Renal cortex interstitium (tissue), 11 donors: ENCODE data around the gene TASP1. TPM values are rescaled to one million over a fixed set of nuclear protein-coding genes. Genes with fewer than 3 reads are reported as not detected.

ENCODE experiments used
- DNase-seq, 11 donors: peaks; one replicate each; pipeline ENCODE4 v3.0.0-alpha.2; 2013; ENCODE audit warnings: low read depth in 9 of 11, low spot score in 4 of 11; ENCODE audit errors: extremely low read depth in 1 of 11
- polyA plus RNA-seq, 3 donors: library from polyadenylated mRNA; unstranded; fragments of 120-200 nt; gene quantifications; one replicate each; pipeline ENCODE4 v1.2.1, GENCODE V29; 2013; ENCODE audit not compliant: insufficient read length in 3 of 3

TASP1 gene
- polyA plus RNA-seq, 3 donors = 12.4 to 15.2 (median 14.1) TPM

- DNase-seq = no peak
Observed at GRCh38 chr20:13464702-13465101, 174.0 kb downstream of the TASP1 start.

GRCh38 chr20:13461849-13462458 is 176.8 kb downstream of the TASP1 start:
- DNase-seq = no peak

DNA sequence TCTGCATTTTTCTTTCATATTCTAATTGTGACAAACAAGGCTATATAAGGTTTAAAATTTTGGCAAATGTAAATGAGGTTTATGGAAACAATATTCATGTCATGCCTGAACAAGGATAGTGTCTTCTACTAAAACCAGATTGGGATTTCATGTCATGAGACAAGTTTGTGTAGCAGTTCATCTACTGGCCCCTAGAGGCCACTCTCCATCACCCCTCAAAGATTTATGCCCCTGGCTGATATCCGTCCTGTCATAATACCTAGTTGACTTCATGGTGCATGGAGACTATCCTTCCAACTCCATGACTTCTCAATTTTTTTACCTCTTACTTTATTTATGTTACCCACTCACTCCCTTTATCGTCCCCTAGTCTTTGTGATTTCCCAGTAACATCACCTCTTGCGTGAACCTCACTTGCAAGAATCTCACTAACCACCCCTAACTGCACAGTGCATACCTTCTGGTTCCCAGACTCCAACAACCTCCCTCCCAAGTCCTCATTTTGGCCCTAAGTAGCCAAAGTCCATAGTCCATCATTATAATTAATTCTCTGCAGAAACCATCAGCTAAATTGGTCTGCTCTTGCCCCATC is 179.8 kb downstream of the TASP1 start:
- DNase-seq = no peak

GRCh38 chr20:13457487-13457886 is 181.2 kb downstream of the TASP1 start:
- DNase-seq = no peak

GRCh38 chr20:13455713-13456112 is 183.0 kb downstream of the TASP1 start:
- no peak for DNase-seq

DNA sequence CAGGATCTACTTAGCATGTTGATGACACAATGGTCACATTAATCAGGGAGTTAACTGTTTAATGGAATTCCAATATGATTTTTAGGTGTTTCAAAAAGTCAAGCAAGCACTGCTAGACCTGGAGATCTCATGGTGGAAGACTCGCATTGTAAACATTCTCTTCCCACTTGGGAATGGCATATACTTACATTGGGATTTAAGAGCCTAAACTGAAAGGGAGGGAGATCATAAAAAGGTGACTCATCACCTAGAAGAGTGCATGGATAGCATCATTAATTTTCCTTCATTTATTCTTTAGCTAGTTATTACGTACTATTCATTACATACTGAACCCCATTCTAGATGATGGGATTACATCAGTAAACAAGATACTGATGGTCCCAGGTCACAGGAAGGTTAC is 185.4 kb downstream of the TASP1 start:
- DNase-seq = no peak

DNA sequence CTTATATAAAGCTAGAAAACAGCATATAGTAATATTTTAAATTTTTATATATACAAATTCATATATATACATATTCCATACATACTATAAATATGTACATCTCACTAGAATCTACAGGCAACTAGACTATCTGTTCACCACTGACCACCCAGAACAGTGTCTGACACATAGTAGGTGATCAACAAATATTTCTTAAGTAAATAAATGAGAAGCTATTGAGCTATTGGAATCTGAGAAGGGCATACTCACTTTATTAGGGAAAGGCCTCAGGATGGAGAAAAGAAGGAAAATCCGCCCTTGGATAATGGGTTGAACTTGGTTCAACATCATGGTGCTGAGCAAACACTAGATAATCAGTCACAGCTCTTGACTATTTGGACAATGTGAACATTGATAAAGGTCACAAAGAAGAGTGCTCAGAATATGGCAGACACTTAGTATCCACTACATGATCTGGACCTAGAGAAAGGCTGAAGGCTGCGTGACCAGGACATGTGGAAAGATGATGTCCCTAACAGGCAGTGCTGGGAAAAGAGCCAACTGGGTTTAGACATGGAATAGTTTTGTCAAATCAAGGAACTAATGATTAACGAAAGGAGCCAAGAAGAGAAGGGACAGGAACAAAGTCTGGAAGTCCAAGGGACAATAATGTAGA is 186.1 kb downstream of the TASP1 start:
- peak in 1 of 11 donors; percentile 3 for DNase-seq

DNA sequence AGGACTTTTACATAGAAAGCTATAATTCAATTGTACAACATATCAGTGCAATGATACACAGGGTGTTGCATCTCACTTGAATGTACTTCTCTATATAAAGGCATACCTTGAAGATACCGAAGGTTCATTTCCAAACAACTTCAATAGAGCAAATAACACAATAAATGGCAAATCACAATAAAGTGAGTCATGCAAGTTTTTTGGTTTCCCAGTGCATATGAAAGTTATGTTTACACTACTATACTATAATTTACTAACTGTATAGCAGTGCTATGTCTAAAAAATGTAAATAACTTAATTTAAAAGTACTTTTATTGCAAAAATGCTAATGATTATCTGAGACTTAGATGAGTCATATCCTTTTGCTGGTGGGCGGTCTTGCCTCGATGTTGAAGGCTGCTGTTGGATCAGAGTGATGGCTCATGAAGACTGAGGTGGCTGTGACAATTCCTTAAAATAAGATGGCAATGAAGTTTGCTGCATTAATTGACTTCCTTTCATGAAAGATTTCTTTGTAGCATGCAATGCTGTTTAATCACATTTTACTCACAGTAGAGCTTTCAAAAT is 188.8 kb downstream of the TASP1 start:
- no peak for DNase-seq

DNA sequence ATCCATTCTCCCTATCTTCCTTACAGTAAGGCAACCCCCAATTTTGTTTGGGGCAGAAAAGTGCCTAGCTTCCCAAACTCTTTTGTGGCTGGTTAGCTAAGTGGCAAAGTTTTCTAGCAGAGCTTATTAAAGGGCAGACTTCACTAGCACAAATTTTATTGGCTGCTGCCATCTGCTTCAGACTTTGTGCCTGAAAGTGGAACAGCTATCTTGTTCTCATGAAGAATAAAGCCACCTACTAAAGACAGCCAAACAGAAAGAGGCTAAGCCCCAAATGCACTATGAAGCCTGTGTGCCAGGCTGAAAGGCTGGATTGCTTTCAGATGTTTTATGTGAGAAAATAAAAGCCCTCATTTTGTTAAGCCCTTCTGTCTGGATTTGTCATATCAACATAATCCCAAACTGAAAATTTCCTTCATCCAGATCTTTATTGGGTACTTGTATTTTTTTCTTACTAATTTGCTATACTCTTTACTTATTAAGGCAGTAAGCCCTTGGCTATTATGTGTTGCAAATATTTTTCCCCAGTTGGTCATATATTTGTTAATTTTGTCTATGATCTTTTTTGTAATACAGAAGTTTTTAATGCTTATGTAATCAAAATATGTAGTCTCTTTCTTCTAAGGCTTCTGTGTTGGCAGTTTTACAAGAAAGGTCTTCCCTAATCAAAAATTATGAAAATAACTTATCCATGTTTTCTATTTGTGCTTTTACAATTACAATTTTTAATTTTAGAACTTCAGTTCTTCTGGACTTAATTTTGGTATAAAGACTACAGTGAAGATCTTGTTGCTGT is 191.1 kb downstream of the TASP1 start:
- DNase-seq = no peak

DNA sequence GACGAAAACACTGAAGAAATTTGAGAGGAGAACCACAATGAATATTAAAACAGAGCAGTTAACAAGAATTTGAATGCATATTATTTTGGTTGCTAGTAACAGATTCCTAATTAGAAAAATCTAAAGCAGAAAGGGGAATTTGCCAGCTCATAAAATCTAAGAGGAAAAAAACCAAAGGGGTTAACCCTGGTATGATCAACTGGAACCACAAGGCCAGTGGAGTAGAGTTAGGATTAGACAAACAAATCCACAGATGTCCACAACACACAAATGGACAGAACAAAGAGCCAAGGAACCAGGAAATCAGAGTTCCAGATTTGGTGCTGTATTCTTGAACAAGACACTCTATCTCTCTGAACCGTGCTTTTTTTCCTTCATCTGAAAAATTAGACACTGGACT is 195.0 kb downstream of the TASP1 start:
- DNase-seq = no peak

DNA sequence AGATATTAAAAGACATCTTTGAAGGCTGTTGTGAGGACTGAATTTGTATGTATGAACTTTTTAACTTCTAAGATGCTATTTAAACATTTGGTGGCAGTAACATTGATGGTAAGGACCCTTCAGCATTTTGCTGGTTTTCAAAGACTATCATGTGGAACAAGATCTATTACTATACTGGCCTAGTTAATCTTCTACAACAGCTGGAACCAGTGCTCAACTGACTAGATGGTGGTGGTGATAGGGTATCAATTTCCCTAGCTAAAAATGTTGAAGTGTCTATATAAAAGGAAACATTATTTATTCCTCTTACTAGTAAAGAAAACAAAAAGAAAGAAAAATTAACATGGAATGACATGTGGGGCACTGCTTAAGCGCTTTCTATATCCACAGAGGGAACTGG is 195.7 kb downstream of the TASP1 start:
- DNase-seq = no peak

GRCh38 chr20:13441388-13441787 is 197.3 kb downstream of the TASP1 start:
- no peak for DNase-seq

DNA sequence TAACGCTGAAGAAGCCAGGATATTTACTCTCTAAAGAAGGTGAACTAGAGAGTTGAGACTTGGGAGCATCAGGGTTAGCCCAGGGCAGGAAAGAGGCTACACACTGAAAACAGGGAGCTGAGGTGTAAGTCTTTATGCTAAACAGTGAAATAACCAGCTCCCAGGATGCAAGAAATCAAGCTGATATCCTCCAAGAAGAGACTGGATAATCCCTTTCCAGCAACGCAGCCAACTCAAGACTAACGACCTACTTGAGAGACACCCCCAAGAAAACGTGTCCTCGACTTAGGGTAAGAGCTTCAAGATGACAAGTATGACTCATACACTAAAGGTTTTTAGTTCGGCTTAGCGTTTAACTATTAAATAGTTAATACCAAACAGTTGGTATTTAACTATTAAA is 202.2 kb downstream of the TASP1 start:
- DNase-seq = no peak

DNA sequence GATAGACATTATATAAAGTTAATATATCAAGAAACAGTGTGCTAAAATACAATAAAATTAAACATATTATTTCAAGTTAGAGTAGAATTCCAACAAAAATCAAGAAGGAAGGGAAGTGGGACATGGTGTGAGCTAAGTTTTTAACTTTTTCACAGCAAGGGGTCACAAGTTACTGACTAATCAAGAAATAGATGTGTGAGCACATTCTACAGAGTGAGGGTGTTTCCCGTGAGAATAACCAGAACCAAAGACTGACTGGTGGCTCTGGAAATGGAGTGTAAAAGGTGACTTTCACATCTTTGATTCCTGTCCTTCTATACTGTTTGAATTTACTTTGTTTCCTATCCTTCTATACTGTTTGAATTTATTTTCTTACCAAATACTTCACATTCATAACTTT is 206.6 kb downstream of the TASP1 start:
- DNase-seq = no peak

GRCh38 chr20:13430346-13431002 is 208.3 kb downstream of the TASP1 start:
- DNase-seq = no peak

DNA sequence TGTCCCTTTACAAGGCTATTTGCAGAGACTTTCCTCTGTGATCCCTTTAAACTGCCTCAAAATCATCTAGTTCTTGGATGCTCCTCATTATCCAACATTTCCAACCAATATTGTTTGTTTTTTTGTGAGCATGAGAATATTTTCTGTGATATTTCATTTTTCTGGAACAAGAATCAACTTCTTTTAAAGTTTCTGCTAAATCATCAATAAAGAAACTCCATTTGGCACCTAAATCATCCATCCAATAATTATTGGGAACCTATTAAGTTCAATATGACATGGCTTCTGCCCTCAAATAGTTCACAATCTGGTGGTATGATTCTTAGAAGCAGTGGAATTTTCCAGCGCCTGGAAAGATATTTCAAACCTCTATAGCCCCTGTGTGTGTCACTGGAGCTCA is 210.0 kb downstream of the TASP1 start:
- DNase-seq = no peak

GRCh38 chr20:13426870-13427269 is 211.9 kb downstream of the TASP1 start:
- DNase-seq = no peak

DNA sequence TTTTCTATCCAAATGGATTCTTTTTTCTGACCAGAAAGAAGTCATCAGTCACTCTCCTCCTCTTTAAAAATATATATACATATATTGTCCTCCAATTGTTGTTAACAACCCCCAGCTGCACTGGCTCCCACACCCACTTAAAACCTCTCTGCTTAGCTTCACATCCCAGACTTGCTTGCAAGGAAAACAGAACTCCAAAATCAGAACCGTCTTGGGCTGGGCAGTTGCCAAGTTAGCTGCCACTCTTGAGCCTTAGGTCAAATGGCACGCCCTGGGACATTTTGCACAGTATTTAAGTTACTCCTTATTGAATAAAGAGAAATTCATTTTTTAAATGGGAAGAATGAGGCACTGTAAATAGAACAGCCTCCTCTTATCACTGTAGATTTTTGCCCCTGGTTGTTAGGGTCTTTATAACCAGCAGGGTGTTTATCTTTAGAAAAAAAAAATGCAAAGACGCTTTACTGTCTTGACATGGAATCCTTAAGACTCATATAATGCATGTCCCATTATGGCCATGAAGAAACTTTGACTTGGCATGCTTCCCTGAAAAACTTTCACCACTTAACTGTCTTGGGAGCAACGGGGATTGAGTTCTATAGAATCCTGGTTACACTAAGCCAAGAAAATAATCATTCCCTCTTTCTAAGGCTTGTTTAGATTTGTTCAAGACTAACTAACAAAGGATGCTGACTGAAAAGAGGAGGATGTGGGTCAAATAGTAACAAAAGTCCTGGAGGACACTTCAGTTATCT is 213.2 kb downstream of the TASP1 start:
- no peak for DNase-seq
